Measurements from ENCODE around the gene CANT1. TPM values are rescaled to one million over a fixed set of nuclear protein-coding genes. Genes with fewer than 3 reads are reported as not detected.
A peak's percentile ranks its signal among the peaks of the same experiment; 100 is the strongest.

Gene CANT1
- total and polyA plus RNA-seq, 2 of the 13 experiments (the other 11 are each of a cell fraction or from before 2014, with no cell fraction given), result 34.1 to 42.1 TPM

DNA sequence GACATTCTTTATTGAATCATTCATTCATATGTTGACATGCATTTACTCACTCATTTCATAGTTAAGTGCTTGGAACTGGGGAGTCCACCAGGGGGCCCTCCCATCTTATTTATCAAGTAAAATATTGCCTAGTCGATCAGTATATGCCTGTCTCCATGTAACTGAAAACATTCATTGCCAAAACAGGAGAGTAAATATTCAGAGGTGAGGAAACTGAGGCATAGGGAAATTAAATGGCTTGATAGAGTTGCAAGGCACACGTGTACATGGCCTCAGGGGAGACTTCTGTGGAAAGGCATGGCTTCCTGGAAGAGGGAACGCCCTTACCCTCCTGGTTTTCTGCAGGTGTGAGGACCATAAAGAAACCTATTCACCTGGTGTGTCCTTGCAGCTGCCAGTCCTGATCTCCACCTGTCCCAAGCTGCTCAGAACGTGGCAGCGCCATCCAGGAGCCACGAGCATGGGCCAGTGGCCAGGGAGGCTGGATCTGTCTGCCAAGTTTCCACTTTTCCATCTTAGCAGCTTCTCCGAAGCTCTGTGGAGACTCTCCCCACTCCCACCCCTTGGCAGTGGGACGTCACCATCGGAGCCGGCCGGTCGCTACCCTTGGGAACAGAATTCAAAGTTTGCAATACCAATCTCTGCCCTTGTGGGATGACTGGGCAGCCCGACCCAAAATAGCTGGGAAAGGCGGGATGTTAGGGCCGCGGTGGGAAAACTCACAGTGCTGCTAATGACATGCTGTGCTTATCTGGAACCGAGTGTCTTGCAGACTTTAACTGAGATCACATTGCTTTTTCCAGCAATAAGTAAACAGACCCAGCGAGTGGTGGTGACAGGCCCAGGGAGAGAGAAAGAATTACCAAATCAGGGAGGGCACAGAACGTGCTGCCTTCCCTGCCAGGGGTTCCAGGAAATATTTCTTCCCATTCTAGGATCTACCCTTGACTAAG, 10.3 kb upstream of the CANT1 start (continued):
- TF ChIP-seq ZZZ3 (CRISPR knock-in tag; IDR thresholded peaks at IDR 0.05; ENCODE audit: borderline replicate concordance), result no peak
- TF ChIP-seq, protein P1, sequence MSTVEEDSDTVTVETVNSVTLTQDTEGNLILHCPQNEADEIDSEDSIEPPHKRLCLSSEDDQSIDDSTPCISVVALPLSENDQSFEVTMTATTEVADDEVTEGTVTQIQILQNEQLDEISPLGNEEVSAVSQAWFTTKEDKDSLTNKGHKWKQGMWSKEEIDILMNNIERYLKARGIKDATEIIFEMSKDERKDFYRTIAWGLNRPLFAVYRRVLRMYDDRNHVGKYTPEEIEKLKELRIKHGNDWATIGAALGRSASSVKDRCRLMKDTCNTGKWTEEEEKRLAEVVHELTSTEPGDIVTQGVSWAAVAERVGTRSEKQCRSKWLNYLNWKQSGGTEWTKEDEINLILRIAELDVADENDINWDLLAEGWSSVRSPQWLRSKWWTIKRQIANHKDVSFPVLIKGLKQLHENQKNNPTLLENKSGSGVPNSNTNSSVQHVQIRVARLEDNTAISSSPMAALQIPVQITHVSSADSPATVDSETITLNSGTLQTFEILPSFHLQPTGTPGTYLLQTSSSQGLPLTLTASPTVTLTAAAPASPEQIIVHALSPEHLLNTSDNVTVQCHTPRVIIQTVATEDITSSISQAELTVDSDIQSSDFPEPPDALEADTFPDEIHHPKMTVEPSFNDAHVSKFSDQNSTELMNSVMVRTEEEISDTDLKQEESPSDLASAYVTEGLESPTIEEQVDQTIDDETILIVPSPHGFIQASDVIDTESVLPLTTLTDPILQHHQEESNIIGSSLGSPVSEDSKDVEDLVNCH (CRISPR knock-in tag; IDR thresholded peaks at IDR 0.05), result no peak
- TF ChIP-seq GATA4 (IDR thresholded peaks at IDR 0.05; ENCODE audit: borderline replicate concordance, low read depth), result no peak
- no peak for TF ChIP-seq MEF2D (CRISPR knock-in tag; IDR thresholded peaks at IDR 0.05)
- TF ChIP-seq ZFP1 (CRISPR knock-in tag; IDR thresholded peaks at IDR 0.05), result no peak
- no peak for TF ChIP-seq IKZF4 (CRISPR knock-in tag; IDR thresholded peaks at IDR 0.05; ENCODE audit: borderline replicate concordance, low read depth, not compliant biosample characterization)
- no peak for TF ChIP-seq TP53 (CRISPR knock-in tag; conservative IDR thresholded peaks at IDR 0.05)
- TF ChIP-seq ZNF121 (CRISPR knock-in tag; IDR thresholded peaks at IDR 0.05), result no peak
- TF ChIP-seq, protein P2, sequence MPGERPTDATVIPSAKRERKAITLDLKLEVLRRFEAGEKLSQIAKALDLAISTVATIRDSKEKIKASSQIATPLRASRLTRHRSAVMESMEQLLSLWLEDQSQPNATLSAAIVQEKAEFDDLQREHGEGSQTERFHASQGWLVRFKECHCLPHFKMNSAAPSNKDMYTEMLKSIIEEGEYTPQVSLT (CRISPR knock-in tag; IDR thresholded peaks at IDR 0.05; ENCODE audit: borderline replicate concordance, low read depth), result no peak
- TF ChIP-seq, protein P3, sequence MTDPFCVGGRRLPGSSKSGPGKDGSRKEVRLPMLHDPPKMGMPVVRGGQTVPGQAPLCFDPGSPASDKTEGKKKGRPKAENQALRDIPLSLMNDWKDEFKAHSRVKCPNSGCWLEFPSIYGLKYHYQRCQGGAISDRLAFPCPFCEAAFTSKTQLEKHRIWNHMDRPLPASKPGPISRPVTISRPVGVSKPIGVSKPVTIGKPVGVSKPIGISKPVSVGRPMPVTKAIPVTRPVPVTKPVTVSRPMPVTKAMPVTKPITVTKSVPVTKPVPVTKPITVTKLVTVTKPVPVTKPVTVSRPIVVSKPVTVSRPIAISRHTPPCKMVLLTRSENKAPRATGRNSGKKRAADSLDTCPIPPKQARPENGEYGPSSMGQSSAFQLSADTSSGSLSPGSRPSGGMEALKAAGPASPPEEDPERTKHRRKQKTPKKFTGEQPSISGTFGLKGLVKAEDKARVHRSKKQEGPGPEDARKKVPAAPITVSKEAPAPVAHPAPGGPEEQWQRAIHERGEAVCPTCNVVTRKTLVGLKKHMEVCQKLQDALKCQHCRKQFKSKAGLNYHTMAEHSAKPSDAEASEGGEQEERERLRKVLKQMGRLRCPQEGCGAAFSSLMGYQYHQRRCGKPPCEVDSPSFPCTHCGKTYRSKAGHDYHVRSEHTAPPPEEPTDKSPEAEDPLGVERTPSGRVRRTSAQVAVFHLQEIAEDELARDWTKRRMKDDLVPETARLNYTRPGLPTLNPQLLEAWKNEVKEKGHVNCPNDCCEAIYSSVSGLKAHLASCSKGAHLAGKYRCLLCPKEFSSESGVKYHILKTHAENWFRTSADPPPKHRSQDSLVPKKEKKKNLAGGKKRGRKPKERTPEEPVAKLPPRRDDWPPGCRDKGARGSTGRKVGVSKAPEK (CRISPR knock-in tag; IDR thresholded peaks at IDR 0.05; ENCODE audit: borderline replicate concordance), result no peak
- no peak for TF ChIP-seq SP4 (CRISPR knock-in tag; IDR thresholded peaks at IDR 0.05)
- TF ChIP-seq FOXA3 (CRISPR knock-in tag; IDR thresholded peaks at IDR 0.05), result 0 out of 2 replicates have a peak, but pooled peaks have one; percentile 10
- TF ChIP-seq SETDB1 (CRISPR knock-in tag; IDR thresholded peaks at IDR 0.05; ENCODE audit: borderline replicate concordance), result no peak
- TF ChIP-seq FOXK2 (IDR thresholded peaks at IDR 0.05), result no peak
- TF ChIP-seq HMGXB3 (CRISPR knock-in tag; IDR thresholded peaks at IDR 0.05; ENCODE audit: borderline replicate concordance), result no peak
- TF ChIP-seq, protein P4, sequence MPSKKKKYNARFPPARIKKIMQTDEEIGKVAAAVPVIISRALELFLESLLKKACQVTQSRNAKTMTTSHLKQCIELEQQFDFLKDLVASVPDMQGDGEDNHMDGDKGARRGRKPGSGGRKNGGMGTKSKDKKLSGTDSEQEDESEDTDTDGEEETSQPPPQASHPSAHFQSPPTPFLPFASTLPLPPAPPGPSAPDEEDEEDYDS (CRISPR knock-in tag; IDR thresholded peaks at IDR 0.05), result no peak
- TF ChIP-seq POLR2G (IDR thresholded peaks at IDR 0.05; ENCODE audit: low read depth, low read length), result peak; percentile 70
- no peak for TF ChIP-seq HOXA7 (CRISPR knock-in tag; IDR thresholded peaks at IDR 0.05)
- no peak for TF ChIP-seq POLR2A (IDR thresholded peaks at IDR 0.05; ENCODE audit: insufficient read depth in 1 of 2, low read depth in 2 of 2, low read length in 2 of 2)
